ENCODE results near the gene IMMP2L. TPM values are rescaled to one million over a fixed set of nuclear protein-coding genes. Genes with fewer than 3 reads are reported as not detected.

IMMP2L gene
- total RNA-seq, 1 experiment from 2014 or later, result 8.6 TPM

GRCh38 chr7:111242141-111242755 is 320.0 kb downstream of the IMMP2L start:
- intact Hi-C loops (cut with micrococcal nuclease), result no loop called here
- no peaks in the 10 kb centered on the region for H3K9me2 ChIP-seq (replicated peaks; ENCODE audit: low read length)
- no peaks in the 10 kb centered on the region for H3K4me1 ChIP-seq (ENCODE audit: insufficient read depth, low read length)
- H3K4me2 ChIP-seq (ENCODE audit: low read length), result no peak overlapping the region
- H3F3A ChIP-seq (ENCODE audit: low read length, unreplicated experiment), result no peaks in the 10 kb centered on the region
- TF ChIP-seq EZH2phosphoT487 (IDR thresholded peaks at IDR 0.05; ENCODE audit: borderline replicate concordance, low read length) (no peak), EZH2 (IDR thresholded peaks at IDR 0.05; ENCODE audit: low read length, unreplicated experiment) (no peak)
- no peak for ATAC-seq
- no peaks in the 10 kb centered on the region for H3K27me3 ChIP-seq (ENCODE audit: low read length)
- BruUV-seq (replicated peaks), result no TSS peak
- no peak for DNase-seq
- ChIA-PET CTCF (no interaction called here), POLR2A (ENCODE audit: unreplicated experiment) (no interaction called here)
- no peaks in the 10 kb centered on the region for H3K36me3 ChIP-seq (ENCODE audit: low read depth, low read length)
- no peak overlapping the region for H3K4me3 ChIP-seq (ENCODE audit: low read length)
- H3K9ac ChIP-seq (ENCODE audit: low read length), result no peak overlapping the region
- H3K9me3 ChIP-seq (ENCODE audit: low read length), result no peaks in the 10 kb centered on the region
- no peaks in the 10 kb centered on the region for H3K79me2 ChIP-seq (ENCODE audit: low read length)
- no peaks in the 10 kb centered on the region for H4K20me1 ChIP-seq (ENCODE audit: low read length)
- H2AFZ ChIP-seq (ENCODE audit: low read length), result no peak overlapping the region
- H3K27ac ChIP-seq (ENCODE audit: low read length), result no peak overlapping the region

GRCh38 chr7:111240371-111240770 is 321.9 kb downstream of the IMMP2L start:
- no peak overlapping the region for H3K4me2 ChIP-seq (ENCODE audit: low read length)
- H3K27ac ChIP-seq (ENCODE audit: low read length), result no peak overlapping the region
- H3K9ac ChIP-seq (ENCODE audit: low read length), result no peak overlapping the region
- H4K20me1 ChIP-seq (ENCODE audit: low read length), result no peaks in the 10 kb centered on the region
- no peak overlapping the region for H3K4me3 ChIP-seq (ENCODE audit: low read length)
- H3K79me2 ChIP-seq (ENCODE audit: low read length), result no peaks in the 10 kb centered on the region
- CTCF ChIA-PET, result no interaction called here
- no peaks in the 10 kb centered on the region for H3K9me3 ChIP-seq (ENCODE audit: low read length)
- DNase-seq (no peak), ATAC-seq (no peak)
- H3K27me3 ChIP-seq (ENCODE audit: low read length), result no peaks in the 10 kb centered on the region
- no peaks in the 10 kb centered on the region for H3K36me3 ChIP-seq (ENCODE audit: low read depth, low read length)
- POLR2A ChIA-PET (ENCODE audit: unreplicated experiment), result no interaction called here
- H3F3A ChIP-seq (ENCODE audit: low read length, unreplicated experiment), result no peaks in the 10 kb centered on the region
- no peak overlapping the region for H2AFZ ChIP-seq (ENCODE audit: low read length)
- TF ChIP-seq CTCF (conservative IDR thresholded peaks at IDR 0.05; ENCODE audit: low read depth, low read length), result no peak
- TF ChIP-seq EZH2 (IDR thresholded peaks at IDR 0.05; ENCODE audit: low read length, unreplicated experiment), result no peak
- TF ChIP-seq EZH2phosphoT487 (IDR thresholded peaks at IDR 0.05; ENCODE audit: borderline replicate concordance, low read length), result no peak
- intact Hi-C loops (cut with micrococcal nuclease), result no loop called here
- BruUV-seq (replicated peaks), result no TSS peak
- H3K4me1 ChIP-seq (ENCODE audit: insufficient read depth, low read length), result no peaks in the 10 kb centered on the region
- no peaks in the 10 kb centered on the region for H3K9me2 ChIP-seq (replicated peaks; ENCODE audit: low read length)

GRCh38 chr7:111239437-111239836 is 322.9 kb downstream of the IMMP2L start:
- Histone ChIP-seq H3K27ac (ENCODE audit: low read length) (no peak overlapping the region), H3K4me2 (ENCODE audit: low read length) (no peak overlapping the region), H3K79me2 (ENCODE audit: low read length) (no peaks in the 10 kb centered on the region), H2AFZ (ENCODE audit: low read length) (no peak overlapping the region), H3F3A (ENCODE audit: low read length, unreplicated experiment) (no peaks in the 10 kb centered on the region), H3K4me1 (ENCODE audit: insufficient read depth, low read length) (no peaks in the 10 kb centered on the region), H3K9me3 (ENCODE audit: low read length) (no peaks in the 10 kb centered on the region), H4K20me1 (ENCODE audit: low read length) (no peaks in the 10 kb centered on the region), H3K4me3 (ENCODE audit: low read length) (no peak overlapping the region), H3K36me3 (ENCODE audit: low read depth, low read length) (no peaks in the 10 kb centered on the region), H3K9me2 (replicated peaks; ENCODE audit: low read length) (no peaks in the 10 kb centered on the region), H3K9ac (ENCODE audit: low read length) (no peak overlapping the region), H3K27me3 (ENCODE audit: low read length) (no peaks in the 10 kb centered on the region)
- DNase-seq (no peak), ATAC-seq (no peak)
- intact Hi-C loops (cut with micrococcal nuclease), result loop anchor here (10.0 kb wide), 1 partner anchor 1005 kb away; no protein-coding TSS in a partner anchor
- BruUV-seq (replicated peaks), result no TSS peak
- CTCF ChIA-PET, result no interaction called here
- TF ChIP-seq EZH2phosphoT487 (IDR thresholded peaks at IDR 0.05; ENCODE audit: borderline replicate concordance, low read length) (no peak), EZH2 (IDR thresholded peaks at IDR 0.05; ENCODE audit: low read length, unreplicated experiment) (no peak), CTCF (conservative IDR thresholded peaks at IDR 0.05; ENCODE audit: low read depth, low read length) (no peak)
- POLR2A ChIA-PET (ENCODE audit: unreplicated experiment), result interaction anchor here (0.6 kb wide), 1 partner anchor 13 kb away, joined by 4 read pairs; no protein-coding TSS in a partner anchor
